Measurements from ENCODE around the gene OR52N5. TPM values are rescaled to one million over a fixed set of nuclear protein-coding genes. Genes with fewer than 3 reads are reported as not detected.

OR52N5 gene
- total RNA-seq, 4 donors from 2014 or later, result not detected

DNA sequence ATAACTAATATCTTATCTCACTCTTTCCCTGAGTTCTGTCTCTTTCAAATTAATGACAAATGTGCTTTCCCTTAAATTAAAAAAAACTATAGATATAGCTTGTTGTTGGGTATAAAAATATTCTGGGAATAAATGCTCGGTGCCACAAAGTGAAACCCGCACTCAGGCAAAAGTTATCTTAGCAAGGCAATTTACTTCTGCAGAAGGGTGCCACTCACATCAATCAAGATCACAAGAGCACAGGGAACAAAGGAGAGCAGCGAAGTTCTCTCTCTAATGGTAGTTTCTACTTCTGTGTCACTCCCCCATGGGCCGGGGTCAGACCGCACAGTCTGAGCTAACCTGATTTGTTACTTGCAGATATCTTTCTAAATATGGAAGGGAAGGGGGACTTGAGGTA lies 20.8 kb upstream of the OR52N5 start:
- intact Hi-C loops (cut with DNase I), result loop anchor here (10.0 kb wide), 1 partner anchor 329 kb away; no protein-coding TSS in a partner anchor
- TF ChIP-seq POLR2A (IDR thresholded peaks at IDR 0.05) (no peak), CTCF (IDR thresholded peaks at IDR 0.05) (no peak)
- Histone ChIP-seq H3K36me3 (no peaks in the 10 kb centered on the region), H3K27me3 (peaks cover 0 to 5% (median 0%) of the 10 kb centered on the region in 4 donors), H3K4me1 (peaks cover 0 to 9% (median 0%) of the 10 kb centered on the region in 3 donors), H3K9me3 (no peaks in the 10 kb centered on the region), H3K4me3 (no peak overlapping the region), H3K27ac (no peak overlapping the region)
- no peak for DNase-seq
- 73 to 91% methylated on average over 5 of the region's 5 CpGs for WGBS, 2 donors

DNA sequence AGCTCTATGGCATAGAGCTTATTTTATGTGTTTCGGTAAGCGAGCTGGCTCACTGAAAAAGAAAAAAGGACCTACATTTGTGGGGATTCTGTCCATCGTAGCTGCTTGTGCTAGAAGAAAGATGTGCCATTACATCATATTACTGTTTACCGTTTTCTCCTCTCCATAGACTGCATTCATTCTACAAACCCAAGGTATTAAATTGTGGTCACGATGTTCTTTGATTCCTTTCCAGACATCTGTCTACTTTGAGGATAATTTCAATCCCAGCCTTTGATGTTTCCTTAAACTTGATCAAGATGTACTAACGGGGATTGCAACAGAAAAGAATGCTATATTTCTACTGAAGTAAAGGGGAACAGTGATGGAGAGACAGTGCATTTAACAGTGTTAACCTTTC lies 13.4 kb upstream of the OR52N5 start:
- TF ChIP-seq POLR2A (IDR thresholded peaks at IDR 0.05), result no peak
- TF ChIP-seq CTCF (IDR thresholded peaks at IDR 0.05), result no peak
- Histone ChIP-seq H3K9me3 (no peaks in the 10 kb centered on the region), H3K27ac (no peak overlapping the region), H3K36me3 (no peaks in the 10 kb centered on the region), H3K4me3 (no peak overlapping the region), H3K27me3 (no peaks in the 10 kb centered on the region), H3K4me1 (no peaks in the 10 kb centered on the region)
- 75 to 76% methylated on average over 6 of the region's 6 CpGs for WGBS, 2 donors
- DNase-seq, result no peak
- intact Hi-C loops (cut with DNase I), result no loop called here

DNA sequence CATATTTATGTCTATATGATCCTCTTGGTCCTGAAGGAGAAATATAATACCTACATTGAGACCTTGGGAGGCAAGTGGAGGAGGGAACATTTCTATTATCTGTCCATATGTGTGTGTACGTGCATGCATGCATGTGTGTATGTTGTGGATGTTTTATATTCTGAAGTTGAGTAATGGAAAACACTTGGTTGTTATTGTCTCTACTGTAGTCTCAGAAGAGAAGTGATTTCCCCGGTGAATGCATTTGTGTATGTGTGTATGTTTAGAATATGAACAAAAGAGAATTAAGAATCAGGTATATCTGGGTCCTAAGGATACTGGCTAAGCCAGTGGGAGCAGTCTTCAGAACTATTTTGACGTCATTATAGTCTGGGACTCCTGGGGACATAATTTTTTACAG lies 8.0 kb upstream of the OR52N5 start, which contains the start of gene OR52N1:
Gene OR52N1 (minus strand): TSS at position 101 of the 400 bp plus-strand sequence. CDS start 2,449 bp downstream, outside the sequence.
- WGBS, 2 donors, result 63 to 71% methylated on average over 3 of the region's 3 CpGs
- Histone ChIP-seq H3K27me3 (no peaks in the 10 kb centered on the region), H3K9me3 (no peaks in the 10 kb centered on the region), H3K36me3 (no peaks in the 10 kb centered on the region), H3K27ac (no peak within 1 kb of the TSS), H3K4me1 (no peaks in the 10 kb centered on the region), H3K4me3 (no peak within 1 kb of the TSS)
- TF ChIP-seq CTCF (IDR thresholded peaks at IDR 0.05) (no peak), POLR2A (IDR thresholded peaks at IDR 0.05) (no peak)
- DNase-seq, result no peak
- intact Hi-C loops (cut with DNase I), result no loop called here

GRCh38 chr11:5767056-5767455 lies 16.1 kb downstream of the OR52N5 start:
- no peaks in the 10 kb centered on the region for H3K27me3 ChIP-seq
- no peak overlapping the region for H3K4me3 ChIP-seq
- H3K9me3 ChIP-seq, result no peaks in the 10 kb centered on the region
- WGBS, 2 donors, result 50 to 64% methylated on average over 1 of the region's 1 CpG
- intact Hi-C loops (cut with DNase I), result no loop called here
- TF ChIP-seq CTCF (IDR thresholded peaks at IDR 0.05) (no peak), POLR2A (IDR thresholded peaks at IDR 0.05) (no peak)
- H3K27ac ChIP-seq, result no peak overlapping the region
- H3K36me3 ChIP-seq, result no peaks in the 10 kb centered on the region
- no peak for DNase-seq
- no peaks in the 10 kb centered on the region for H3K4me1 ChIP-seq

DNA sequence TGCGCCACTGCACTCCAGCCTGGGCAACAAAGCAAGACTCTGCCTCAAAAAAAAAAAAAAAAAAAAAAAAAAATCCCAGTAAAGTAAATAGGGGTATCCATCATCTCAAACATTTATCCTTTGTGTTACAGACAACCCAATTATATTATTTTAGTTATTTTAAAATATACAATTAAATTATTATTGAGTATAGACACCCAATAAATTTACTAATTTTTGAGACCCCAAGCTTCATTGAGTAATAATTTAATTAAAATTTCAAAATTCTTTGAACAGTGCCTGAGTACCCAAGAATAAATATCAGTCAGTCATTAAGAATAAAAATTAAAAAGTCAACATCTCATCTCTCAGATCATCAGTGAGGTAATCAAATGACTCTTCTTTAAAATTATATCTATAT lies 29.2 kb downstream of the OR52N5 start, which contains the start of gene OR52N4:
Gene OR52N4 (plus strand): TSS at position 301 of the 400 bp plus-strand sequence. CDS start 498 bp downstream, outside the sequence.
- Histone ChIP-seq H3K4me1 (no peaks in the 10 kb centered on the region), H3K4me3 (no peak within 1 kb of the TSS), H3K36me3 (no peaks in the 10 kb centered on the region), H3K9me3 (no peaks in the 10 kb centered on the region), H3K27ac (no peak within 1 kb of the TSS), H3K27me3 (no peaks in the 10 kb centered on the region)
- 82% methylated on average over 1 of the region's 1 CpG; no CpG with 5 or more reads in 1 of the 2 donors for WGBS, 2 donors
- intact Hi-C loops (cut with DNase I), result no loop called here
- DNase-seq, result no peak
- no peak for TF ChIP-seq POLR2A (IDR thresholded peaks at IDR 0.05)
- TF ChIP-seq CTCF (IDR thresholded peaks at IDR 0.05), result no peak

Measured in esophagus squamous epithelium (tissue), 5 donors.